HG03439 (cell line): ENCODE results near the gene ABCC9.

Source experiments
- ATAC-seq: cut with Tn5 transposase; IDR thresholded peaks from one replicate; pipeline ENCODE4 v1.9.1; 2021; ENCODE audit warnings: mild to moderate bottlenecking, moderate library complexity; ENCODE audit not compliant: unreplicated experiment

The ABCC9 gene

DNA sequence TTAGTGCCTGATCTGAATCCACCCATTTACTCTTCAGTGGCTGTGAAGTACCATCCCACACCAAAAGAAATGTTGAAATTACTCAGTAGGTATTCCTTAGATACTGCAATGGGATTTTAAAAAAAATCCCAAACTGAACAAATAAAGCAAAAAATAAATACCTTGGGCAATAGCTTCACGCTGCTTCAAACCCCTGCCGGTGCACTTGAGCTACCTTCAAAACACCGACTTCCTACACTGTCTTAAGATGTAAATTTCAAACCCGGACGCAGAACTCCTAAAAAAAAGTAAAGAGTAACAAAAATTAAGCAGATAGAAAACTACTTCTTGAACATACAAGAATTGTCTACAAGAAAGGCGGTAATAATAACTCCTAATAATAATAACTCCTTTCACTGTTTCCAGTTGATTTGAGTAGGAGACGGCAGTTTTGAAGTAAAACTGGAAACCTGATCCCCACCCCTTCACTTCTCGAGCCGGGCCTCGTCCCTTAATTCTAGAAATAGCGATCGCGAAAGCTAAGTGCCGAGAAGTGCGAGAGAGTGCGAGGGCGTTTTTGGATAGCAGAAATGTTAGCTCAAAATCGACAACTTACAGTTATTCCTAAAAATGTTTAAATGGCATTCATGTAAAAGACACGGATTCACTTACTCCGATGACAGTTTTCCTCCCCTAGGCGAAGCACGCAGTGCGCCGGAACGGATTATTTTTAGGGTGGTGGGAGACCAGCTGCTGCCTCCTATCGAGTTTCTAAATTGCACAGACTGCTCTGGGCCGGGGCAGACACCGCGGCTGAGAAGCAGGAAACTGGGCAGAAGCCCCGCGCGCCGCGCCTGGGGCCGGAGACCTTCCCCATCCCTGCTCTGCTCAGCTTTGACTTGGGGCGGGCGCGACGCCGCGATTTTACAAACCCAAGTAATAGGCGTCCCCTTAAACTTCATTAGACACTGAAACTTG lies at the start of gene ABCC9:
Gene ABCC9, minus strand, starts transcription at position 878 of the 957 bp plus-strand sequence. CDS start 4,752 bp downstream, outside the sequence.
- ATAC-seq: no peak

DNA sequence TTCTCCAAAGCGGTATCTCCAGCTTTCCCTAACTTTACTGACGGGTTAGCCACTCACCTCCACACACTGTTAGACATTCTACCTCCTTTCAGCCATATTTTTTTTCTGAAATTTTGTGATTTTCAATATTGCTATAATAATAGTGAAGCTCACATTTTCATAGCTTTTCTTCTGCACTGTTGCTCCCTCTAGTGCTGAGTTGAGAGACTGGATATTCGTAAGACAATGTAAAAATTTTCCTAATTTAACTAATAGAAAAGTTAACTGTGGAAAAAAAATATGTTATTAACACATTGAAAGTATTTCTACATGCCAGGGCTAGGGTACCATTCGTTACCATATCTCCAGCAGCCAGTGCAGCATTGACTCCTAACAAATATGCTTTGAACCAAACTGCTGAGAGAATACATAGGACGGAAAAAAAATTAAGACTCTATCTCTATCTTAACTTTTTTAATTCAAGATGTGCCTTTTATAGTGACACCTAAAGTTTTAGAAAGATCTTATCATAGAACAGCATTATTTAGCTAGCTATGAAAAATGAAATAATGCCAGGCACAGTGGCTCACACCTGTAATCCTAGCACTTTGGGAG lies 48.7 kb upstream of the ABCC9 start:
- ATAC-seq: no peak

DNA sequence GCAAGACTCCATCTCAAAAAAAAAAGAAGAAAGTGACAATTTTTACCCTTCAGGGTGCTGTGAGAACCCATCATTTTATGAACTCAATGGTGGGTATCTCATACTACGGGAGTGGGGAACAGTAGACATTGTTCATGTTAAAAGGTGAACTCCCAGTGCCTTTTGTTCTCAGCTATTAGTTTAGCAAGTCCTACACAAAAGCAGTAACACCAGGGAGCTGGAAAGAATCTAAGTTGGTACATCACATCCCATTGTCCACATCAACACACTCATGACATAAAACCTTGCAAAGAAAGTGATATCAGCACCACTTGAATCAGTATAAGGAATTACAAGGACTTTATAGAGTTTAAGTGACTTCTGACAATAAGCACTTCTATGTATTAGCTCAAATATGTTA lies 47.4 kb upstream of the ABCC9 start:
- ATAC-seq: no peak

DNA sequence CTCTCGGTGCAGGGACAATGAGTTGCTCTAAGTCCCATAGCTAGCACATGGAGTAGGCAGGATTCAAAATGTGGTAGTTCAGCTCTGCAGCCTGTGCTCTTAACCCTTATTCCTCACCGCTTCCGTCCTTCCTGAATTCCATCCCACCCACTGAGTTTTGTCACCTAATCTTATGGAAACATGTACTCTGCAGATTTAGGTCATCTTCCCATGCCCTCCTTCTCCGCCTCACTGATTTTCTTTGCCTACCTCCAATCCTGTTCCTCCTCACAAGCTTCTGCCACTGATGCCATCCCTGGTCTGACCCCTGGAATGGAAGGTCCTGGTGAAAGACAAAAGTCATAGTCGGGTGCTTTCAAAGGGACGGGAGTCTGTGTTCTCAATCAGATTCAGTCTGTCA lies 46.5 kb upstream of the ABCC9 start:
- ATAC-seq: no peak

DNA sequence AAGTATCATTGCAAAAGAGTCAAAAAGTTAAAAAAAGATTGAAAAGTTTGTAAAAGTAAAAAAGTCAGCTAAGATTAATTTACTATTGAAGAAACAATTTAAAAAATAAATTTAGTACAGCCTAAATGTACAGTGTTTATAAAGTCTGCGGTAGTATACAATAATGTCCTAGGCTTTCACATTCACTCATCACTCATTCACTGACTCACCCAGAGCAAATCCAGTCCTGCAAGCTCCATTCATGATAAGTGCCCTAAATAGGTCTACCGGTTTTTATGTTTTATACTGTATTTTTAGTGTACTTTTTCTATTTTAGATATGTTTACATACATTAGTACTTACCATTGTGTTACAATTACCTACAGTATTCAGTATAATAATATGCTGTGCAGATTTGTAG lies 43.9 kb upstream of the ABCC9 start:
- no peak for ATAC-seq

DNA sequence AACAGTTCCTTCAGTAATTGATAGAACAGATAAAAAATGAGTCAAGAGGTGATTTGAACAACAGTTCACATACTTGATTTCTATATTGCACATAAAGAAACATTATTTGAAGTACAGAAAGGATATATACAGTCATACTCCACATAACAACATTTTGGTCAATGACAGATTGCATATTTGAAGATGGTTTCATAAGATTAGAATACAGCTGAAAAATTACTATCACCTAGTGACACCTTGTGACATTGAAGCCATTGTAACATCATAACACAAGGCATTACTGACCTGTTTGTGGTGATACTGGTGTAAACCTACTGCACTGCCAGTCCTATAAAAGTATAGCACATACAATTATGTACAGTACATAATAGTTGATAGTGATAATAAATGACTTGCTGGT lies 43.1 kb upstream of the ABCC9 start:
- ATAC-seq: no peak

DNA sequence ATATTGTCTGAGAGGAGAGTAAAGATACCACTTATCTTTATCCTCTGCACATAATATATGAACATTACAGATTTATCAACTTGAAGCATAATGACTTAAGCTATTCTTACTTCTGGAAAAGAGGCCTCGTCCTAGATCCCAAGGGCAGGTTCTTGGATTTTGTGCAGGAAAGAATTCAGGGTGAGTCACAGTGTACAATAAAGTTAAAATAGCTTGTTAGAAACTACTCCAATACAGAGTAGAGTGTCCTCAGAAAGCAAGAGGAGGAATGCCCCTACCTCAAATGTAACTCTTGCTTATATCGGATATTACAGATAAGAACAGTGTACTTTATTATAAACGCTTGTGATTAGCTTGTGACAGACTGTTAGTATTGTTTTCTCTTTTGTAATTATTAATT lies 41.9 kb upstream of the ABCC9 start:
- ATAC-seq: no peak

DNA sequence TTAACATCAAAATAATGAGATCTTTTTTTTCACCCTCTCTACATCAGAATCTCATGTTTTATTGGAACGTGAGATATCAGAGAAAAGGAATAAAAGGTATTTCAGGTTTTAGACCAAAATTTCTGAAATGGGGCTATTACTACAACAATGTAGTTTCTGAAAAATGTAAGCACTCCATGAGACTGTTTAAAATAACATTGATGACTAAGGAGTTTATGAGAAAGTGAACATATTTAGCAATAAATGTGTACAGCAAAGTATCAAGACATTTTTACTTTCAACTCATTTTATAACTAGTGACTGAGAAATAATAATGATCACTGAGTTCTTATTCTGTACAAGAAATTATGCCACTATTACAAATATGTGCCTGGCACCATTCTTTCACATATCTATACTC lies 39.3 kb upstream of the ABCC9 start:
- no peak for ATAC-seq

DNA sequence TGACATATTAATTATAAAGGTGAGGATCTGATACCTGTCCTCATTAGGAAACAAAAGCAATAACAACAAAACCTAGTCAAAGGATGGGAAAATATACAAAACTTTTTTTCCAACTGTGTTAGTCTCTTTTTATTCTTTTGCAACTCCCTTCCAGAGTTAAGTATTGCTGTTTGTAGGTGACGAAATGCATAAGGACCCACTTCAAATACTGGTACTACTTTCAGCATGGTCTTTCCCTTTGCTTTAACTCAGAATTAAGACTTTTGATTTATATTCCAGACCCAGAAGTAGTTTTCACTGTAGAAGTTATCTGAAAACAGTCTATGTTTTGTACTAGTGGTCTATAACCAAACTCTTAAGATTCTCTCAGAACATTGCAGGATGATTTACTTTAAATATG lies 34.1 kb upstream of the ABCC9 start:
- no peak for ATAC-seq

DNA sequence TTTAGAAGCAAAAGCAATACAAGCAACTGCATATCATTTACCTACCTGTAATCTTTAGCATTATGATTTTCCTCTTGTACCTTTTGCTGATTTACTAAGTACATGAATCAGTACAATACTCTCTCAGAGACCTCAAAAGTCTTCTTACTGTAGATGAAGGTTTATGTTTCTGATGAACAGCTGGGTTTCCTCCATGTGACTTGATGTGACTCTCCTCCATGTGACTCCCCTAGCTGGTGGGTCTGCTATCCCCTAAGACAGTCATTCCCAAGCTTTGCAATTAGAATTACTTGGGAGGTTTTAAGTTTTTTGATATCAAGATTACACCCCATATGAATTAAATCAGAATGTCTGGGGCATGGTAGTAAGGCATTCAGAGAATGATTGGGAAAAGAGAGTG lies 32.0 kb upstream of the ABCC9 start:
- ATAC-seq: no peak

DNA sequence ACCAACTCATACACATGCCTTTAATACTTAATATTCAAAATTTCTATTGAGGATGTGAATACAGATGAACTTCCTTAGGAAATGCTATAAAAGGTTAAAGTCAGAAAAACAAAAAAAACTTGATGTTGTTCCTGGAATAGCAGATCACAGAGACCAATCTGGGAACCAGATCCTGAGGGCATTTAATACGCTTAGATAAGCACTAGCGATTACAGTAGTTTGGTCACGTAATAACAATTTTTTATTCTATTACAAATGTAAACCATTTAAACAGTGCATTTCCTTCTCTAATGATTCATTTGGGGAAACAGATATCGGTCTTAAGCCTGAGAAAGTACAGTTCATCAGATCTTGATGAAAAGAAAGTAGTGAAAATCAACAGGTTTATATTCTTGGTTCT lies 30.8 kb upstream of the ABCC9 start:
- ATAC-seq: no peak

DNA sequence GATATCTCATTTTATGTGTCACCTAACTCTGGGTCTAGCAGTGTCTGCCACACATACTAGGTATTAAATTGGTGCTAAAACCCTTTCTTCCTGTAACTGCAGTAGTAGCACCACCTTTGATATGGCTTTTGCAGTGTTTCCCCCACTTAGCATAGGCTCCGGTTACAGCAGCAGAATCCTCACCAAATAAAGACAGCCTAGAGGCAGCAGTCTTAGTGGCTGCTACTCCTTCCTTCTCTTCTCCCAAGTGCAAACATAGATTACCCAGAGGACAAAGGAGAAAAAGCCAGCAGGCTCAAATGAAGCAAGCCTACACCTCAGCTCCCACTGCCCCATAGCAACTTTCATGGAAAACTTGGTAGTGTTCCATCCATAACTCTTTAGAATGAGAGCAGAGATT lies 30.1 kb upstream of the ABCC9 start:
- ATAC-seq: no peak

DNA sequence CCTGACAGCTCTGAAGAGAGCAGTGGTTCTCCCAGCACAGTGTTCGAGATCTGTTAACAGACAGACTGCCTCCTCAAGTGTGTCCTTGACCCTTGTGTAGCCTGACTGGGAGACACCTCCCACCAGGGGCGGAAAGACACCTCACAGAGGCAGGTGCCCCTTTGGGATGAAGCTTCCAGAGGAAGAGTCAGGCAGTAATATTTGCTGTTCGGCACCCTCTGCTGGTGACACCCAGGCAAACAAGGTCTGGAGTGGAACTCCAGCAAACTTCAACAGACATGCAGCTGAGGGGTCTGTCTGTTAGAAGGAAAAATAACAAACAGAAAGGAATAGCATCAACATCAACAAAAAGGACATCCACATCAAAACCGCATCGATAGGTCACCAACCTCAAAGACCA lies 21.6 kb upstream of the ABCC9 start:
- no peak for ATAC-seq

DNA sequence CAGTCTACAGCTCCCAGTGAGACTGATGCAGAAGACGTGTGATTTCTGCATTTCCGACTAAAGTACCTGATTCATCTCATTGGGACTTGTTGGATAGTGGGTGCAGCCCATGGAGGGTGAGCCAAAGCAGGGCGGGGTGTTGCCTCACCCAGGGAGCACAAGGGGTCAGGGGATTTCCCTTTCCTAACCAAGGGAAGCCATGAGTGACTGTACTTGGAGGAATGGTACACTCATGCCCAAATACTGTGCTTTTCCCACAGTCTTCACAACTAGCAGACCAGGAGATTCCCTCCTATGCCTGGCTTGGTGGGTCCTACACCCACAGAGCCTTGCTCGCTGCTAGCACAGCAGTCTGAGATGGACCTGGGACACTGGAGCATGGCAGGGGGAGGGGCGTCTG lies 21.0 kb upstream of the ABCC9 start:
- ATAC-seq: no peak

DNA sequence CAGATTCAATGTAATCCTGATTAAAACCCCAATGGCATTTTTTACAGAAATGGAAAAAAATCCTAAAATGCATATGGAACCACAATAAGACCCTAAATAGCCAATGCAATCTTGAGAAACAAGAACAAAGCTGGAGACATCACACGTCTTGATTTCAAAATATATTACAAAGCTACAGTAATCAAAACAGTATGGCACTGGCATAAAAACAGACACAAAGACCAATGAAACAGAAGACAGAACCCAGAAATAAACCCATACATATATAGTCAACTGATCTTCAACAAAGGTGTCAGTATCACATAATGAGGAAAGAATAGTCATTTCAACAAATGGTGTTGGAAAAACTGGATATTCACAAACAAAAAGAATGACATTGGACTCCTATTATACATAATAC lies 9.4 kb upstream of the ABCC9 start:
- ATAC-seq: no peak

DNA sequence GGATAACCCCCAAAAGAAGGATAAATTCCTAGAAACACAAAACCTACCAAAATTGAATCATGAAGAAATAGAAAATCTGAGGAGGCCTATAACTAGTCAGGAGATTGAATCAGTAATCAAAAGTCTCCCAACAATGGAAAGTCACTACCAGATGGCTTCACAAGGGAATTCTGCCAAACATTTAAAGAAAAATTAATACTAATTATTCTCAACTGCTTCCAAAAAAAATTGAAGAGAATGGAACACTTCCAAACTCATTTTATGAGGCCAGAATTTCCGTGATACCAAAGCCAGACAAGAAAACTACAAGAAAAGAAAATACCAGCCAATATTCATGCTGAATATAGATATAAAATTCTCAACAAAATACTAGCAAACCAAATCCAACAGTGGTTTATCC lies 7.8 kb upstream of the ABCC9 start:
- ATAC-seq: no peak

DNA sequence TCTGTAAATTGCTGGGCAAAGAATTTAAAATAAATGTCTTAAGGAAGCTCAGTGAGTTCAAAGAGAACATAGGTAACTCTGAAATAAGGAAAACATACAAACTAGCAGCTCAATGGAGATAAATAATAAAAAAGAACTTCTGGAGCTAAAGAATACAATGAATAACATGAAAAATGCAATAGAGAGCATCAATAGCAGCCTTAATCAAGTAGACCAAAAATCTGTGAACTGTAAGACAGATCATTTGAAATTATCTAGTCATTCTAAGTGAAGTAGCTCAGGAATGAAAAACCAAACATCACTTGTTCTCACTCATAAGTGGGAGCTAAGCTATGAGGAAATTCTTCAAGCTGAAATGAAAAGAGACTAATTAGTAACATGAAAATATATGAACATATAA lies 5.8 kb upstream of the ABCC9 start:
- no peak for ATAC-seq

DNA sequence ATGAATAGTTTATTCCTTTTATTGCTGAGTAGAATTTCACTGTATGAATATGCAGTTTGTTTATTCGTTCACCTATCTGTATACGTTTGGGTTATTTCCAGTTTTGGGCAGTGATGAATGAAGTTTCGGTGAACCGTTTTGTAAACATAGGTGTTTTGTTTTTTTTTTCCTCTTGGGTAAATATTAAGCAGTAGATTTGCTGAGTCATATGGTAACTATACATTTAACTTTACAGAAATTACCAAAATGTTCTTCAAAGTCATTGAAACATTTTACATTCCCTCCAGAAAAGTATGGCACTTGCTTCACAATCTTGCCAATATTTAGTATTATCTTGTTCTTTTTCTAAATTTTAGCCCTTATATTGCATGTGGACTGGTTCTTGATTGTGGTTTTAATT lies 3.8 kb upstream of the ABCC9 start:
- ATAC-seq: no peak

DNA sequence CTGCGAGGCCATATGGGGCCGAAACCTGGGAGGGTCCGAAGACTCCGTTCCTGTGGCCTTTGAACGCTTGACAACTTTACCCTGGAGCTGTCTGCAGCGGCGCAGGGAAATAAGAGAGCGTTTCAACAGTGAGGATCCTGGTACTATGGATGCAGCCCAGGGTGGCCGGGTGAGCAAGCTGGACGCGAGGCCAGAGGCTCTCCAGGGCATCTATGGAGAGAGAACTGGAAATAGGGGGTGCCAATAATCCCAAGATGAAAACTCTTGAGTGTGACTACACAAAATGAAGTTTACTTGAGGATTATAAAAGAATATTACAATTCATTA lies 1.1 kb upstream of the ABCC9 start:
- ATAC-seq: no peak

DNA sequence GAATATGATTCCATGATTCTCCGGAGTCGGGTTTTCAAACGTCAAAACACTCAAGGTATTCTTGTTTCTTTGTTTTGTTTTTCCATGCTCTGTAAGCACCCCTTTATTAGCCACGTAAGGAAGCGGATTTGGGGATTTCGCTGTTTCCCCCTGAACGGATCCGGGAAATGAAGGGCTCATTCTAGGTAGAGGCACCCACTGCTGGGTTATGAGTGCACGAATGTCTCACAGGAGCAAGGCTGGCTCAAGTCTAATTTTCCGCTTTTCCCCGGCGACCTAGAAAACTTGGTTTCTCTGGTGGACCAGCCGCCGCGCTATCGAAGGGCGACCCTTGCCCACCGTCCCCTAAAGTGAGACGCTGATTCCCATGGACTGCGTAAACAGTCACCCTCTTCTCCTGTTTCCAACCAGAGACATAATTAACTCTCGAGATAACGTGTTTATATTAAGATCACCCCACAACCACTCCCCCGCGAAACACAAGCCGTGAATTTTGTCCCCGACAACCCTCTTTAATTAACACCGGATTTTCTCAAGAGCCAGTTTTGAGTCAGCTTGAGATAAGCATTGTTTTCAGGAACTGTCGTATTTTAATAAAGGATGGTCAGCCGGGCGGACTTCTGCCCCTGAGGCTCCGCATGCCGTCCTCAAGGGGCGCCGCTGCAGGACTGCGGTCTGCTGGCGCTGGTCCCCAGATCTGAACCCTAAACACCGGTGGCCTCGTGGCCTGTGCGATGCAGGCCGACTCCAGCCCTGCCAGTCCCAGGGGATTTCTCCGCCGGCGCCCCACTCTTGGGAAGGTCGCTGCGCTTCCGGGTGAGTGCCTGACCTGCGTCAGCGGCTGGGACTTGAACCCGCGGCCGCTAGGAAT lies 515 bp upstream of the ABCC9 start:
- no peak for ATAC-seq

DNA sequence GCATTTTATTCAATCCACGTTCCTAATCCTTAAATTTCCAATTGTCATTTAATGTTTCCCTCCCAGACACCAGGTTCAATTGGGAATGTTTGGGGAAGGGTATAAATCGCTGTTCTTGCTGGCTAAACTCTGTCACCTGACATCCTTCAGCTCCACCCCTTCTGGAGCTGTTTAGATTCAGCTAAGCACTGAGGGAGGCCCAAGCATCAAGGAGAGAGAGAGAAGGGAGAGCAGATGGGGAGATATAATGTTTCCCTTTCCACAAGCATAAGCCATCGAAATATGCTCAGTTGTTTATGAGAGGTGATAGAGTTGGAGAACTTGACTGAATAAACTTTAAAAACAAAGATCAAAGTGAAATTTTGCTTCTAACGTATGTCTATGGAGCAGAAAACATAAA lies 1.8 kb downstream of the ABCC9 start:
- no peak for ATAC-seq

DNA sequence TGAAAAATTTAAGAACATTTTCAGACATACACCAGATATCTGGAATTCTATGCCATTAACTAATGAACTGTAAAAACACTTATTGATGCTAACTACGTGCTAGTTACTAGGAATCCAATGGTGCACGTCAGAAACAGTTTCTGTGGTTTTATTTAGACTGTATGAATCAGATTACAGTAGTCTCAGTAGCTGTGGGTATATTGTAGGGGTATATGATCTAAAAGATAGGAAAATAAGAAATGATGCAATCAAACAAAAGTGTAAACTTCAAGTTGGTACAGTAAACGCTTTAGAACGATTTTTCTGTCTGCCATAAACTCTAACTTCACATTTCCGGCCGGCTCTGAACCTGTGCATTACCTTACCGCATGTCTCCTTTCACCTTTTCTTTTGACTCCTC lies 2.3 kb downstream of the ABCC9 start:
- ATAC-seq: no peak
